H1 (cell line): Measurements from ENCODE around the gene RNF130. TPM values are rescaled to one million over a fixed set of nuclear protein-coding genes. Genes with fewer than 3 reads are reported as not detected.

Source experiments
- CBX8 ChIP-seq: fragments of 300-800, 300-1000 bp; sonication (generic); IDR thresholded peaks from 2 replicates; pipeline ENCODE4 v1.7.1; 2016; ENCODE audit warnings: low read depth, low read length, borderline replicate concordance
- EP300 ChIP-seq, 2 experiments: IDR thresholded peaks; 1 replicate in 1 of 2; 2 replicates in 1 of 2; pipeline ENCODE4 v1.6.1; 2011 to 2012; ENCODE audit warnings: low read depth in 2 of 2, low read length in 2 of 2, mild to moderate bottlenecking in 2 of 2, borderline replicate concordance in 1 of 2, inconsistent platforms in 1 of 2, moderate library complexity in 1 of 2
- NANOG ChIP-seq: IDR thresholded peaks from 2 replicates; pipeline ENCODE4 v1.6.1; 2011; ENCODE audit warnings: low read length, low read depth, mild to moderate bottlenecking, inconsistent platforms; ENCODE audit not compliant: insufficient read depth, poor library complexity, severe bottlenecking
- TEAD4 ChIP-seq: IDR thresholded peaks from 2 replicates; pipeline ENCODE4 v1.6.1; 2012; ENCODE audit warnings: low read depth, low read length, inconsistent platforms, mixed read lengths
- polyA plus RNA-seq, 7 experiments: library from polyadenylated mRNA; depleted of rRNA in 3 of 7; stranded (reverse) in 5 of 7; unstranded in 2 of 7; fragments of >200 nt in 5 of 7; fragments of 200-250 nt in 2 of 7; gene quantifications; 1 replicate in 5 of 7; 2 replicates in 1 of 7; 4 replicates in 1 of 7; pipeline versions ENCODE4 v1.2.1 to v1.2.3, GENCODE V29; 2011 to 2013; ENCODE audit warnings: missing spikeins in 2 of 7, mixed read lengths in 2 of 7
- total RNA-seq: library from RNA; stranded (reverse); fragmentation: NEBNext Ultra II Directional; extraction: Animal tissue kit (Norgen Biotek cat#: 25700); gene quantifications from 2 replicates; pipeline ENCODE4 v1.2.1, GENCODE V29; 2021
- TF ChIP-seq, protein P1 (sequence below): fragments of 300-600 bp; sonication (generic); IDR thresholded peaks from 2 replicates; pipeline ENCODE4 v1.7.1; 2012; ENCODE audit warnings: low read length, moderate library complexity, mild to moderate bottlenecking, inconsistent platforms; ENCODE audit not compliant: insufficient replicate concordance

RNF130 gene
- total and polyA plus RNA-seq, 2 of the 8 experiments (the other 6 are each of a cell fraction or from before 2014, with no cell fraction given) = 65.1 to 70.0 TPM

DNA sequence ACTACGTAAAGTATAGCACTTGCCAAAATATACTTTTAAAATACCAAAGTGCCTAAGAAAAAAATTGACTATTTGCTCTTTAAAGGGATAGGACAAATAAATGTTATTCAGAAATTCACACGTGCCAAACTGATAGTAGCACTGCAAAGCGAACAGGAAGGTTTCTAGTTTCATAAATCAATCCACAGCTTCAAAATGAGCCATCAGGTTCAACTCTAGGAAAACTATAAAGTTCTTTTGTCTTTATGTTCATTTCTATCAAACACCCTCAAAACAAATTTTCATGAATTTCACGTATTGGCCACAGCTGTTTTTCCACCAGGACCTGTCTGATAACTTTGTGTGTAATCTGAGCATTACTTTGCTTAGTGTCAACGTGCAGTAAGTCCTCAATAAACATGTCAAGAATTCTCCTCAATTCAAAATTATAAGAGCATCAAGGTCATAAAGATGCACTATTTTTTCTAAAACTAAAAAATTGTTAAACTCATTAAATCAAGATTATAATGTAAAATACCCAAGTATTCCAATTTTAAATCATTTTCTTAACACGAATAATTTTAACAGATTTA is 3.0 kb downstream of the RNF130 start (continued):
- TF ChIP-seq, protein P1, sequence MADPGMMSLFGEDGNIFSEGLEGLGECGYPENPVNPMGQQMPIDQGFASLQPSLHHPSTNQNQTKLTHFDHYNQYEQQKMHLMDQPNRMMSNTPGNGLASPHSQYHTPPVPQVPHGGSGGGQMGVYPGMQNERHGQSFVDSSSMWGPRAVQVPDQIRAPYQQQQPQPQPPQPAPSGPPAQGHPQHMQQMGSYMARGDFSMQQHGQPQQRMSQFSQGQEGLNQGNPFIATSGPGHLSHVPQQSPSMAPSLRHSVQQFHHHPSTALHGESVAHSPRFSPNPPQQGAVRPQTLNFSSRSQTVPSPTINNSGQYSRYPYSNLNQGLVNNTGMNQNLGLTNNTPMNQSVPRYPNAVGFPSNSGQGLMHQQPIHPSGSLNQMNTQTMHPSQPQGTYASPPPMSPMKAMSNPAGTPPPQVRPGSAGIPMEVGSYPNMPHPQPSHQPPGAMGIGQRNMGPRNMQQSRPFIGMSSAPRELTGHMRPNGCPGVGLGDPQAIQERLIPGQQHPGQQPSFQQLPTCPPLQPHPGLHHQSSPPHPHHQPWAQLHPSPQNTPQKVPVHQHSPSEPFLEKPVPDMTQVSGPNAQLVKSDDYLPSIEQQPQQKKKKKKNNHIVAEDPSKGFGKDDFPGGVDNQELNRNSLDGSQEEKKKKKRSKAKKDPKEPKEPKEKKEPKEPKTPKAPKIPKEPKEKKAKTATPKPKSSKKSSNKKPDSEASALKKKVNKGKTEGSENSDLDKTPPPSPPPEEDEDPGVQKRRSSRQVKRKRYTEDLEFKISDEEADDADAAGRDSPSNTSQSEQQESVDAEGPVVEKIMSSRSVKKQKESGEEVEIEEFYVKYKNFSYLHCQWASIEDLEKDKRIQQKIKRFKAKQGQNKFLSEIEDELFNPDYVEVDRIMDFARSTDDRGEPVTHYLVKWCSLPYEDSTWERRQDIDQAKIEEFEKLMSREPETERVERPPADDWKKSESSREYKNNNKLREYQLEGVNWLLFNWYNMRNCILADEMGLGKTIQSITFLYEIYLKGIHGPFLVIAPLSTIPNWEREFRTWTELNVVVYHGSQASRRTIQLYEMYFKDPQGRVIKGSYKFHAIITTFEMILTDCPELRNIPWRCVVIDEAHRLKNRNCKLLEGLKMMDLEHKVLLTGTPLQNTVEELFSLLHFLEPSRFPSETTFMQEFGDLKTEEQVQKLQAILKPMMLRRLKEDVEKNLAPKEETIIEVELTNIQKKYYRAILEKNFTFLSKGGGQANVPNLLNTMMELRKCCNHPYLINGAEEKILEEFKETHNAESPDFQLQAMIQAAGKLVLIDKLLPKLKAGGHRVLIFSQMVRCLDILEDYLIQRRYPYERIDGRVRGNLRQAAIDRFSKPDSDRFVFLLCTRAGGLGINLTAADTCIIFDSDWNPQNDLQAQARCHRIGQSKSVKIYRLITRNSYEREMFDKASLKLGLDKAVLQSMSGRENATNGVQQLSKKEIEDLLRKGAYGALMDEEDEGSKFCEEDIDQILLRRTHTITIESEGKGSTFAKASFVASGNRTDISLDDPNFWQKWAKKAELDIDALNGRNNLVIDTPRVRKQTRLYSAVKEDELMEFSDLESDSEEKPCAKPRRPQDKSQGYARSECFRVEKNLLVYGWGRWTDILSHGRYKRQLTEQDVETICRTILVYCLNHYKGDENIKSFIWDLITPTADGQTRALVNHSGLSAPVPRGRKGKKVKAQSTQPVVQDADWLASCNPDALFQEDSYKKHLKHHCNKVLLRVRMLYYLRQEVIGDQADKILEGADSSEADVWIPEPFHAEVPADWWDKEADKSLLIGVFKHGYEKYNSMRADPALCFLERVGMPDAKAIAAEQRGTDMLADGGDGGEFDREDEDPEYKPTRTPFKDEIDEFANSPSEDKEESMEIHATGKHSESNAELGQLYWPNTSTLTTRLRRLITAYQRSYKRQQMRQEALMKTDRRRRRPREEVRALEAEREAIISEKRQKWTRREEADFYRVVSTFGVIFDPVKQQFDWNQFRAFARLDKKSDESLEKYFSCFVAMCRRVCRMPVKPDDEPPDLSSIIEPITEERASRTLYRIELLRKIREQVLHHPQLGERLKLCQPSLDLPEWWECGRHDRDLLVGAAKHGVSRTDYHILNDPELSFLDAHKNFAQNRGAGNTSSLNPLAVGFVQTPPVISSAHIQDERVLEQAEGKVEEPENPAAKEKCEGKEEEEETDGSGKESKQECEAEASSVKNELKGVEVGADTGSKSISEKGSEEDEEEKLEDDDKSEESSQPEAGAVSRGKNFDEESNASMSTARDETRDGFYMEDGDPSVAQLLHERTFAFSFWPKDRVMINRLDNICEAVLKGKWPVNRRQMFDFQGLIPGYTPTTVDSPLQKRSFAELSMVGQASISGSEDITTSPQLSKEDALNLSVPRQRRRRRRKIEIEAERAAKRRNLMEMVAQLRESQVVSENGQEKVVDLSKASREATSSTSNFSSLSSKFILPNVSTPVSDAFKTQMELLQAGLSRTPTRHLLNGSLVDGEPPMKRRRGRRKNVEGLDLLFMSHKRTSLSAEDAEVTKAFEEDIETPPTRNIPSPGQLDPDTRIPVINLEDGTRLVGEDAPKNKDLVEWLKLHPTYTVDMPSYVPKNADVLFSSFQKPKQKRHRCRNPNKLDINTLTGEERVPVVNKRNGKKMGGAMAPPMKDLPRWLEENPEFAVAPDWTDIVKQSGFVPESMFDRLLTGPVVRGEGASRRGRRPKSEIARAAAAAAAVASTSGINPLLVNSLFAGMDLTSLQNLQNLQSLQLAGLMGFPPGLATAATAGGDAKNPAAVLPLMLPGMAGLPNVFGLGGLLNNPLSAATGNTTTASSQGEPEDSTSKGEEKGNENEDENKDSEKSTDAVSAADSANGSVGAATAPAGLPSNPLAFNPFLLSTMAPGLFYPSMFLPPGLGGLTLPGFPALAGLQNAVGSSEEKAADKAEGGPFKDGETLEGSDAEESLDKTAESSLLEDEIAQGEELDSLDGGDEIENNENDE = no peak
- TF ChIP-seq NANOG (no peak), EP300 (IDR thresholded peaks at IDR 0.05; ENCODE audit: borderline replicate concordance in 1 of 2, low read depth in 2 of 2, low read length in 2 of 2) (no peak), CBX8 (no peak), TEAD4 (no peak)
